HepG2 (cell line): ENCODE results near the gene ZFPM1. TPM values are rescaled to one million over a fixed set of nuclear protein-coding genes. Genes with fewer than 3 reads are reported as not detected.

Source experiments
- ARID2 ChIP-seq: sonication (generic); formaldehyde crosslinking; IDR thresholded peaks from 2 replicates; pipeline ENCODE4 v1.8.1; 2022; ENCODE audit warnings: mild to moderate bottlenecking, missing genetic modification reagents, borderline replicate concordance
- DPF2 ChIP-seq: sonication (generic); formaldehyde crosslinking; IDR thresholded peaks from 2 replicates; pipeline ENCODE4 v1.4.0; 2020; ENCODE audit warnings: mild to moderate bottlenecking, low read depth, missing genetic modification reagents, borderline replicate concordance
- DR1 ChIP-seq: sonication (generic); formaldehyde crosslinking; IDR thresholded peaks from 2 replicates; pipeline ENCODE4 v1.8.0; 2021; ENCODE audit warnings: mild to moderate bottlenecking, missing genetic modification reagents, inconsistent platforms
- ELF4 ChIP-seq: sonication (generic); formaldehyde crosslinking; IDR thresholded peaks from 2 replicates; pipeline ENCODE4 v1.5.0; 2020; ENCODE audit warnings: missing genetic modification reagents, mild to moderate bottlenecking, moderate library complexity, borderline replicate concordance
- FOXM1 ChIP-seq: sonication (generic); formaldehyde crosslinking; IDR thresholded peaks from 2 replicates; pipeline ENCODE4 v1.5.0; 2020; ENCODE audit warnings: missing genetic modification reagents
- GABPA ChIP-seq, 2 experiments: IDR thresholded peaks; 2 replicates each; pipeline ENCODE4 v1.6.1; 2011 to 2016; ENCODE audit warnings: low read depth in 2 of 2, low read length in 1 of 2, missing biosample characterization in 1 of 2, missing genetic modification characterization in 1 of 2
- HES4 ChIP-seq: sonication (generic); formaldehyde crosslinking; IDR thresholded peaks from 2 replicates; pipeline ENCODE4 v1.9.0; 2021; ENCODE audit warnings: mild to moderate bottlenecking, missing genetic modification reagents, borderline replicate concordance
- HMG20B ChIP-seq: conservative IDR thresholded peaks from 2 replicates; pipeline ENCODE4 v1.6.1; 2016; ENCODE audit warnings: missing genetic modification reagents, missing compliant biosample characterization
- JUNB ChIP-seq: sonication (generic); formaldehyde crosslinking; IDR thresholded peaks from 2 replicates; pipeline ENCODE4 v1.8.0; 2022; ENCODE audit warnings: missing genetic modification reagents, mild to moderate bottlenecking, borderline replicate concordance
- KDM5A ChIP-seq: fragments of 200-600 bp; sonication (generic); IDR thresholded peaks from 2 replicates; pipeline ENCODE4 v1.7.0; 2018; ENCODE audit warnings: antibody characterized with exemption, mild to moderate bottlenecking, low read length, borderline replicate concordance
- NR2F1 ChIP-seq, 2 experiments: fragments of 450-650 bp in 1 of 2; formaldehyde crosslinking in 1 of 2; IDR thresholded peaks; 2 replicates each; pipeline versions ENCODE4 v1.5.0 to v1.6.1; 2016 to 2020; ENCODE audit warnings: mild to moderate bottlenecking in 1 of 2, missing compliant biosample characterization in 1 of 2, missing genetic modification reagents in 1 of 2, moderate library complexity in 1 of 2
- PCBP1 ChIP-seq: fragments of 200-400 bp; formaldehyde crosslinking; IDR thresholded peaks from 2 replicates; pipeline ENCODE4 v1.6.1; 2017; ENCODE audit warnings: mild to moderate bottlenecking, low read depth, low read length, borderline replicate concordance
- PHF8 ChIP-seq: sonication (generic); formaldehyde crosslinking; IDR thresholded peaks from 2 replicates; pipeline ENCODE4 v1.5.0; 2020; ENCODE audit warnings: missing genetic modification reagents
- RORA ChIP-seq: sonication (generic); formaldehyde crosslinking; IDR thresholded peaks from 2 replicates; pipeline ENCODE4 v1.5.0; 2020; ENCODE audit warnings: mild to moderate bottlenecking, missing genetic modification reagents, moderate library complexity
- SATB2 ChIP-seq: sonication (generic); formaldehyde crosslinking; IDR thresholded peaks from 2 replicates; pipeline ENCODE4 v1.5.0; 2020; ENCODE audit warnings: missing genetic modification reagents
- SCMH1 ChIP-seq: sonication (generic); formaldehyde crosslinking; IDR thresholded peaks from 2 replicates; pipeline ENCODE4 v1.9.0; 2021; ENCODE audit warnings: missing genetic modification reagents, mild to moderate bottlenecking, borderline replicate concordance
- SIX1 ChIP-seq: sonication (generic); formaldehyde crosslinking; IDR thresholded peaks from 2 replicates; pipeline ENCODE4 v1.4.0; 2020; ENCODE audit warnings: missing genetic modification reagents, borderline replicate concordance
- SRSF4 ChIP-seq: fragments of 200-400 bp; formaldehyde crosslinking; IDR thresholded peaks from one replicate; pipeline ENCODE4 v1.6.1; 2018; ENCODE audit warnings: mild to moderate bottlenecking, low read depth, low read length, moderate library complexity; ENCODE audit not compliant: poor library complexity, severe bottlenecking
- TEAD2 ChIP-seq: sonication (generic); formaldehyde crosslinking; IDR thresholded peaks from 2 replicates; pipeline ENCODE4 v1.9.0; 2021; ENCODE audit warnings: missing genetic modification reagents
- TEF ChIP-seq: sonication (generic); formaldehyde crosslinking; IDR thresholded peaks from 2 replicates; pipeline ENCODE4 v1.5.0; 2020; ENCODE audit warnings: missing genetic modification reagents
- TRAFD1 ChIP-seq: sonication (generic); formaldehyde crosslinking; IDR thresholded peaks from 2 replicates; pipeline ENCODE4 v1.5.1; 2020; ENCODE audit warnings: missing genetic modification reagents, mild to moderate bottlenecking, borderline replicate concordance
- ZFP36L2 ChIP-seq: sonication (generic); formaldehyde crosslinking; IDR thresholded peaks from 2 replicates; pipeline ENCODE4 v1.4.0; 2020; ENCODE audit warnings: missing genetic modification reagents
- ZKSCAN8 ChIP-seq: IDR thresholded peaks from 2 replicates; pipeline ENCODE4 v1.6.1; 2016; ENCODE audit warnings: borderline replicate concordance, missing genetic modification reagents, missing compliant biosample characterization
- ZMYM4 ChIP-seq: sonication (generic); formaldehyde crosslinking; IDR thresholded peaks from 2 replicates; pipeline ENCODE4 v1.8.1; 2023; ENCODE audit warnings: mild to moderate bottlenecking, missing genetic modification reagents
- ZNF263 ChIP-seq: sonication (generic); formaldehyde crosslinking; IDR thresholded peaks from 2 replicates; pipeline ENCODE4 v1.4.0; 2020; ENCODE audit warnings: missing genetic modification reagents
- ZNF333 ChIP-seq: sonication (generic); formaldehyde crosslinking; IDR thresholded peaks from 2 replicates; pipeline ENCODE4 v1.4.0; 2020; ENCODE audit warnings: mild to moderate bottlenecking, missing genetic modification reagents, borderline replicate concordance
- ZNF33A ChIP-seq: sonication (generic); formaldehyde crosslinking; IDR thresholded peaks from 2 replicates; pipeline ENCODE4 v1.5.1; 2020; ENCODE audit warnings: missing genetic modification reagents, mild to moderate bottlenecking, moderate library complexity, borderline replicate concordance
- ZNF382 ChIP-seq: sonication (generic); formaldehyde crosslinking; IDR thresholded peaks from 2 replicates; pipeline ENCODE4 v1.5.0; 2020; ENCODE audit warnings: missing genetic modification reagents, mild to moderate bottlenecking, borderline replicate concordance
- ZNF644 ChIP-seq: IDR thresholded peaks from 2 replicates; pipeline ENCODE4 v1.6.1; 2016; ENCODE audit warnings: low read depth
- polyA plus RNA-seq, 8 experiments: library from polyadenylated mRNA; depleted of rRNA in 3 of 8; stranded (reverse) in 7 of 8; unstranded in 1 of 8; fragments of >200 nt; fragmentation: Illumina TruSeq in 4 of 8; extraction: Trizol in 4 of 8; gene quantifications; 2 replicates each; pipeline versions ENCODE4 v1.2.1 to v1.2.3, GENCODE V29; 2011 to 2016; ENCODE audit warnings: low read depth in 4 of 8, missing spikeins in 1 of 8, mixed read lengths in 1 of 8; ENCODE audit not compliant: insufficient read depth in 1 of 8
- total RNA-seq, 5 experiments: library from RNA; depleted of rRNA; stranded (reverse); fragments of >200 nt; fragmentation: Illumina TruSeq; extraction: Trizol; gene quantifications; 2 replicates each; pipeline ENCODE4 v1.2.3, GENCODE V29; 2016; ENCODE audit warnings: low read depth in 1 of 5

ZFPM1 gene
- total and polyA plus RNA-seq, 2 of the 13 experiments (the other 11 are each of a cell fraction or from before 2014, with no cell fraction given): 1.3 to 3.8 TPM

- TF ChIP-seq PHF8 (peak; percentile 72), SATB2 (CRISPR knock-in tag) (peak; percentile 99), JUNB (CRISPR knock-in tag) (peak; percentile 94), GABPA (IDR thresholded peaks at IDR 0.05; ENCODE audit: low read depth, low read length) (no peak), GABPA (CRISPR knock-in tag; IDR thresholded peaks at IDR 0.05; ENCODE audit: low read depth) (peak; percentile 74), SIX1 (CRISPR knock-in tag) (peak; percentile 94), TEF (peak; percentile 98), ZFP36L2 (CRISPR knock-in tag) (peak; percentile 100), SRSF4 (no peak), ZMYM4 (CRISPR knock-in tag) (peak; percentile 81), NR2F1 (CRISPR knock-in tag; IDR thresholded peaks at IDR 0.05) (peak in 1 of 2 experiments; percentile 86; a peak in 2 of 4 replicates), ARID2 (CRISPR knock-in tag) (peak; percentile 79; the same call in 1 of the 2 replicates), PCBP1 (no peak), ZNF33A (CRISPR knock-in tag) (peak; percentile 99; the same call in 1 of the 2 replicates), HES4 (peak; percentile 100), ZNF263 (peak; percentile 89), TRAFD1 (CRISPR knock-in tag) (peak; percentile 99), RORA (no peak), DR1 (peak; percentile 81), TEAD2 (CRISPR knock-in tag) (peak; percentile 99), FOXM1 (CRISPR knock-in tag) (peak; percentile 98), ZNF333 (CRISPR knock-in tag) (peak; percentile 100), KDM5A (no peak), ELF4 (peak; percentile 88), HMG20B (CRISPR knock-in tag) (peak; percentile 99), ZNF382 (CRISPR knock-in tag) (no peak), DPF2 (no peak), ZNF644 (peak; percentile 89; the same call in 1 of the 2 replicates), ZKSCAN8 (CRISPR knock-in tag) (peak; percentile 99), SCMH1 (peak; percentile 87; the same call in 1 of the 2 replicates)
Measured at GRCh38 chr16:88560714-88561484, 107.8 kb downstream of the ZFPM1 start (continued).
